GM12892 (cell line): ENCODE data around the gene FRMD5.

ENCODE experiments used
- POLR2A ChIP-seq: IDR thresholded peaks from 2 replicates; pipeline ENCODE4 v1.6.1; 2011; ENCODE audit warnings: low read depth, low read length, control low read depth
- POLR2AphosphoS5 ChIP-seq: IDR thresholded peaks from 2 replicates; pipeline ENCODE4 v1.6.1; 2011; ENCODE audit warnings: low read depth, low read length, control low read depth
- TAF1 ChIP-seq: IDR thresholded peaks from 2 replicates; pipeline ENCODE4 v1.6.1; 2011; ENCODE audit warnings: low read depth, mild to moderate bottlenecking, control low read depth, low read length, borderline replicate concordance

DNA sequence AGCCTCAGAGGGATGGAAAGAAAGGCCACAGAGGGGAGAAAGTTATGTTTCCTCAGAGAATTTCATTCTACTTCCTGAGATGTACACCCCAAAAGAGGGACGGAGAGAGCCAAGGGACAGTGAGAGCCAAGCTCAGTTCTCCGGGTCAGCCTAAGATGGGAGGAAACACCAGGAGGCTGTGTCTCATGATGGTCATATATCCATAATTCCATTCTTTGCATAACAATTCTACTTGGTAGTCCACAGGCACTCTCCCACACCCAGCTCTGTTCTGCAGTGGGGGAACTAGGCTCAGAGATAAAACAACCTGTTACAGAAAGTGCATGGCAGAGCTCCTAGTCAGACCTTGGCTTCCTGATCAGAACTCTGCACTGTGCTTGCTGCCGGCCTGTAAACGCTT is 313.8 kb downstream of the FRMD5 start:
- TF ChIP-seq POLR2AphosphoS5: peak; percentile 12; the same call in 1 of the 2 replicates
- no peak for TF ChIP-seq POLR2A
- TF ChIP-seq TAF1: no peak
